Posterior cingulate gyrus (tissue), 11 donors: ENCODE measurements around the gene TNS1.

Experiments
- DNase-seq, 10 donors: peaks; one replicate each; pipeline versions ENCODE4 v3.0.0 to v3.0.0-alpha.2; 2020 to 2021; ENCODE audit warnings: mixed read lengths in 3 of 10
- intact Hi-C: fragments of 100-400 bp; cut with DNase I; formaldehyde crosslinking; loops from one replicate; pipeline ENCODE4 v1.15.1; 2023

Gene TNS1

GRCh38 chr2:217937446-217937845 lies 65.3 kb downstream of the TNS1 start:
- intact Hi-C loops: no loop called here
- DNase-seq: peak in 2 of 10 donors; percentile 9 to 55

GRCh38 chr2:217936952-217937351 lies 65.8 kb downstream of the TNS1 start:
- intact Hi-C loops: no loop called here
- peak in 3 of 10 donors; percentile 9 to 27 (median 15) for DNase-seq

GRCh38 chr2:217935901-217936684 lies 66.7 kb downstream of the TNS1 start:
- intact Hi-C loops: no loop called here
- DNase-seq: peak in 2 of 10 donors; percentile 22 to 63

- intact Hi-C loops: no loop called here
- DNase-seq: peak in 2 of 10 donors; percentile 49 to 68
Observed at GRCh38 chr2:217935235-217935879, 67.4 kb downstream of the TNS1 start.

DNA sequence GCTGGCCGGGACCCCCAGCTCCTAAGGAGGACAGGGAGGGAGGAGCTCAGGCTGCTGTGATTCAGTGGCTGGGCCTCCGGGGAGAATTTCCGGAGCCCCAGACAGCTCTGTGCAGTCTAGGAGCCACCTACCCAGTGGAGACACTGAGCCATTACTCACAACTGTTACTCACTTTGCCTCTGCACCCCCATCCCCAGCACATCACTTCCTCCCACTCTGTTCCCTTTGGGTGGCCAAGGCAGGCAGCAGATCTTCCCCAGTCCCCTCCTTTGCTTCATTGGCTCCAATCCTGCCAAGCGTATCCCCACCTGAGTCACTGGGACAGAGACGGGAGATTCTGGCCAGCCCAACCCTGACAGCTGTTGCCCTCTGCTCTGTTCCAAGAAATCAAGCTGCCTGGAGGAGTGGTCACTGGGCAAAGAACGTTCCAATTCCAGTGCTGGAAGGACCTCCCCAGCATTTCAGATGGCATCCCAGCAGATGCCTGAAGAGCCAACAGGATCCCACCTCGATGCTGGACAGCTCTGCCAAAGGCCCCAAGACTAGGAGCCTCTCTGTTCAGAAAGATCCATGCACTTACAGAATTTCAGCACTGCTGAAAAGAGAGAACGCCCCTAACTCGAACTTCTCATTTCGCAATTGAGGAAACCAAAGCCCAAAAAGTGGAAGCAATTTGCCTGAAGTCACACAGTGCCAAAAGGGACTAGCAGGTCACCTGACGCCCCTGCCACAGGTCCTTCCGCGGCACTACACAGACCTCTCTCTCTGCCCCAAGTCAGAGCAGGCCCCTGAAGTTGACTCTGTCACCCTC lies 68.3 kb downstream of the TNS1 start:
- intact Hi-C loops: no loop called here
- DNase-seq: peak in 6 of 10 donors; percentile 27 to 91 (median 67)

DNA sequence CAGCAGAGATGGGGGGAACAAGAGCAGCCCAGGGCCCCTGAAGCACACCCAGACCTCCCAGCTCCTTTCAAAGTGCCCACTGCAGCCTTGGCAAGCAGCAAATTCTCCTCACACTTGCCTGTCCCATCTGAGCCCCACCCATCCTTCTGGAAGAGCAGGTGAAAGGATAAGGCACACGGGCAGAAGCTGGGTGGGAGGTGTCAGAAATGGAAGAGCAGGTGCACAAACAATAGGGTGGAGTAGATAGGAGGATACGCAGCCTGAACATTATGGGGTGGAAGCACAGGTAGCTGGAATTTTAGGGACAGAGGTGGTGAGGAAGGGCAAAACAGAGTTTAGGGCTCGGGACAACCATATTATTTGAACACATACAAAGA lies 69.2 kb downstream of the TNS1 start:
- no peak for DNase-seq

DNA sequence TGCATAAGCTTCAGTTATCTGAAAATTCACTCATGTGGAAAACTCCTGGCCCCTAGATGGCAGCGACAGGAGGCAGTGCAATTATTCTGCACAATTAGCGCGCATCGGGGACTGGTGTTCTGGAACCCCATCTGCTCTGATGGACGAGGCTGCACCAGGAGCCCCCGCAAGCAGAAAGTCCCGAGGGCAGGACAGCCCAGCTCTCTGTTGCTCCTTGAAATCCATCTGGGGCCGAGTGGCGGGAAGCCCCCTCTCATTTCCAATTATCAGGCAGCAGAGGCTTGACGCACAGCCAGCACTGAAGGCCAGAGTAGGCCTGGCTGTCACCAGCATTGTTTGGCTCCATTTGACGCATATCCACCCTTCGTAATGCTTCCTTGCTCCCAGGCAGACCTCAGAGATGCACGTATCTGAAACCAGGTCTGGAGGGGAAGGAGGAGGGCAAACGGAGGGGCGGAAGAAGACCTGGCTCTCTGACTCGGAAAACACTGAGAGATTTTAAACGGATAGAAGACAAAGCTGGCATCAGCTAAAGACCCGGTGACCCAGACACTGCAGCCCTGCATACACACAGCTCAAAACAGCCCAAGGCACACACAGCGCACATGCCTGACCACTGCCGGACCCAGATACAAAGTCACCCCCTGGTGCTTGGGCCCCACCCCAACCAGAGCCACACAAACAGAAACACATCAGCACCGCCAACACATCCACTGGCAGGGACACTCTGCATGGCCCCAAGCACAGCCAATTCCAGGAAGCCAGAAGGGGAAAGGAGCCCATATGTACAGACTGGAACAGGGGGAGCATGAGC lies 69.8 kb downstream of the TNS1 start:
- DNase-seq: peak in 3 of 10 donors; percentile 29 to 84 (median 73)
- intact Hi-C loops: no loop called here

More for the DNA sequence above, 69.2 kb downstream of the TNS1 start:
- intact Hi-C loops: no loop called here

GRCh38 chr2:217931846-217932560 lies 70.8 kb downstream of the TNS1 start:
- DNase-seq: no peak

DNA sequence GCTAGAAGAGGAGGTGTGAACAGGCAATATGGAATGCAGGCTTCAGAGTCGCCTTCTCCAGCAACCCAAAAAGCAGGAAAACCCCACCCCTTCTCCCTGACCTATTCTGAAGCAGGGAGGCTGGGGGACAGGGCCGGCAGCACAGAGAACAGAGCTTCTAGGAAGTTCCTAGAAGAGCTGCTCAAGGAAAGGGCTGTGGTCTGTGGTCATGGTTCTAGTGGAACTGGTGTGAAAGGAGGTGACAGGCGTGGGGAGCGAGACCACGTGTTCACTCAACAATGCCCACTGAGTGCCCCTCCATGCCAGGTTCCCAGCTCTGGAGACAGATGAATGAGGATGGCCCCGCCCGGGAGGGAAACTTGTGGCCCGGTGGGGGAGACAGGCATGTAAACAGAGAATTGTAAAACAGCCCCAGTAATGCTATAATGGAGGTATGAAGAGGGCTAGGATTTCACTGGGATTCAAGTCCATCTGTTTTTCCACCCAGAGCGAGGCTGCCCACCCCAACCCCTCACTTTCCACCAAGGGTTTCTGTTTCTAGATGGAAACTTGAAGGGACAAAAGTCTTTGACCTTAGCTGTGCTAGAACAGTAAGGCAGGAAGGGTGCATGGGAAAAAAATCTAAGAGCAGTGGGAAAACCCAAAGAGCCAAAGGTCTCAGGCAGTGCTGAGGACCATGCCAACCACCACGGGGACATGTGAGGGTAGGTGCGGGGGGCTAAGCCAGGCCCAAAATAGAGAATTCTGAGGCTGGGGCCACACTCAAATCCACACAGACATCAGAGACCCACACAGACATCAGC lies 71.8 kb downstream of the TNS1 start:
- DNase-seq: peak in 2 of 10 donors; percentile 53 to 55

More at GRCh38 chr2:217931846-217932560, 70.8 kb downstream of the TNS1 start:
- intact Hi-C loops: no loop called here

GRCh38 chr2:217929757-217930707 lies 72.8 kb downstream of the TNS1 start:
- peak in 2 of 10 donors; percentile 22 to 72 for DNase-seq
- intact Hi-C loops: no loop called here

More for the DNA sequence above, 71.8 kb downstream of the TNS1 start:
- intact Hi-C loops: no loop called here

DNA sequence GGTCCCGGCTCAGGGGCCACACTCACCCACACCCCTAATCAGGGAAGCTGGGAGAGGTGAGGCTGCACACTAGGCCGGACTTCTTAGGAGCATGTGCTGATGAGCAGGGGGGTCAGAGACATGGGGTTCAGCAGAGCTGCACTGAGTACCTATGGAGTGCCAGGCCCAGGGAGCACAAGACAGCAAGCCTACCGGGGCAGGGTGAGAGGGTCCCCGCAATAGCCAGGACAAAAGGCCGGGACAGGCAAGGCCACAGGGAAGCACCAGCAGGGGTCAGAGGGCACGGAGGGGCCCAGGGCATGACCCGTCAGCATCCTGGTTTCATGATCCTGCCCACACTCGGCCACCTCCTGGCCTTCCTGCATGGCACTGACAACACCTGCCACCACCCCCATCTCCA lies 73.5 kb downstream of the TNS1 start:
- intact Hi-C loops: no loop called here

DNA sequence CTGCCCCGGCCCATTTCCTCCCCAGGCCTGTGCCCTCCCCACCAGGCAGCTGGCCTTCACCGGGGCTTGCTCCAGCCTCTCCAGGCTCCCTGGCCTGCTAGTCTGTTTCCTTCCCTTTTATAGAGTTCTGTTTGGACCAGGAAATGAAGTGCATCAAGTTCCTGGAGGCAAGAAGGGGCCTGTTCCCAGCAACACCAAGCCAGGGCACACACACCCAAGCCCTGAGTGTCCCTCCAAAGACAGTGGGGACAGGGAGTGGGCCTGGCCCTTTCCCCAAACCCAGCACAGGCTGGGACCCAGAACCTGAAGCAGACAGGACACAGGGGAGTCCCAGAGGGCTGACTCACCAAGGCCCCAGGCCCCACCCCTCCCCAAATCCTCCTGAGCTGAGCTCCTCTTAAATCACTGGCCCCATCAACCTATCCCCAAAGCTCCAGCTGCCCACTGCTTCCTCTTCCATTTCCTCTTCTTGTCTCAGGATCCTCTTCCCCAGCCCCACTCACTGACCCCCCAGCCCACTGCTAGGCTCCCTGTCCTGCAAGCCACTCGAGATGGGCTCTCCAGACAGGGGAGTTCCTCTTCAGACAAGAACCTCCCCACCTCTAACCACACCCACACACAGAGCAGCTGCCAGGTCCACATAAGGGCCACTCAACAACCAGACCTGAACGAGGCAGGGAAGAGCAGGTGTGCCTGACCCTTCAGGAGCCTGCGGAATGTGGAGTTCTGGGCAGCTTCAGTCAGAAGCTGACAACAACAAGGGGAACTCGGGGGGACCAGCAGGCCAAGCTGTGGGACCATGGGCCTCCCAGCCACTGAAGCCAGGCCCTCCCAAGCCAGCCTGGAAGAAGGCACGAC lies 74.2 kb downstream of the TNS1 start:
- intact Hi-C loops: no loop called here
- peak in 2 of 10 donors; percentile 55 to 65 for DNase-seq

More for the DNA sequence above, 73.5 kb downstream of the TNS1 start:
- peak in 2 of 10 donors; percentile 76 to 79 for DNase-seq

DNA sequence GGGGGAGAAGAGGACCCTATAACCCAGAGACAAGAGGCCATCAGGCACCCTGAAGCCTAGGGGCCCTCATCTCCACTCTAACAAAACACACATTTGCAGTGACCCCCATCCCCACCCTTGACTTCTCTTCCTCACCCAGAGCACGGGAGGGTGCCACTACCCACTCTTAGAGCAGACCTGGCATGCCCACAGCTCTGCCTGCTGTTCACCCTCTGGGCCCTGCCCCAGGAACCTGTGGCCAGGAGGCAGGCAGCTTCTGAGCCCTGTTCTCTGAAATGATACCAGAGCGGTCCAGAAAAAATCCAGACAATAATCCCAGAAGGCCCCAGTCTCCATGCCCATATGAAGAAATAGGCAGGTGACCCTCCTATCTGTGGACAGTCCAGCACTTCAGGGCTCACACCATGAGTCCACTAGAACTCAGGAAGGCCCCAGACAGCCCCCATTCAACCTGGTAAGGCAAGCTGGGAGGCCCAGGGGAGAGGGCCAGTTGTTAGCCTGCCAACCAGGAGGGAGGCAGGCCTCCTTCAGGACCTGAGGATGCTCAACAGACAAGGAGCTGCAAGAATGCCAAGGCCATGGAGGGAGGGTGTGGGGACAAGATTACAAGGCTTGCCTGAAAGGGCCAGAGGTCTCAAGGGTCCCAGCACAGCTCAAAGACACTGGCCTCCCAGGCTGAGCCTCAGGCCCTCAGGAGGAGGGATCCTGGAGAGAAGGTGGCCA lies 75.0 kb downstream of the TNS1 start:
- peak in 2 of 10 donors; percentile 57 for DNase-seq
- intact Hi-C loops: no loop called here

DNA sequence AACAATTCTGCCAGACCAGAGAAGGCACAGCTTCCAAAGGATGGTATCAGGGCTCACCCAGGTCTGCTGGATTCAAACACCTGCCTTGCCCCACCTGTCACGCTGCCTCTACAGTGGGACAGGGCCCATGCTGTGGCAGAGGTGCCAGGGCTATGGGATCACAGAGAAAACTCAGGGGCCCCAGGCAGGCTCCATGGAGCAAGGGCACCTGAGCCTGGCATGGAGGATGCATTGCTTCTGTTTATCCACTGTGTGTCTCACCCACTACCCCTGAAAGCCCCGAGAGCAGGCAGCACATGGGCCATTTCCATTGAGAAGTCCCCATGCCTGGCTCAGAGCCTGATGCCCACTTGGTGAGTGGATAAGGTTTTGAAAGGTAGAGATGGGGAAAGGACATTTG lies 76.0 kb downstream of the TNS1 start:
- peak in 2 of 10 donors; percentile 52 to 57 for DNase-seq
- intact Hi-C loops: no loop called here

DNA sequence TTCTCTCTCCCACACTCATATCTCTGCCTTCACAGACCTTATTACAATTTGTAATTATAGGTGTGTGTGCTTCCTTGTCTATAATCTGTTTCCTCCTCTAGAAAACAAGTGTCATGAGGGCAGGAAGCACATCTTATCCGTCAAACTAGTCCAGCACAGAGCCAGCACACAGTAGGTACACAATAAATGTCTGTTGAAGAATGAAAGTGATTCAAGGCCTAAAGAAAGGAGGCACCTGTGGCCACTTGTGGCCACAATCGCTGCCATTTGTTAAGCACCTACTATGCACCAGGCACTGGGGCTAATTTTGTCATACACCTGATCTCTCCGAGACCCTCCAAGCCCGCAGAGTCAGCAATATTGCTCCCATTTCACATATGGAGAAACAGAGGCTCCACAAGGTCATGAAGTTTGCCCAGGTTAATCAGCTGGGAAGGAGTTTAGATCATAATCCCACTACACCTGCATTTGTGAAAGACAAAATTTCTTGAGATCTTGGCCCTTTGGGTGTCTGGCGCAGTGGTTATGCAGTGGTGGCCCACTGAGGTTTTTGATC lies 78.4 kb downstream of the TNS1 start:
- intact Hi-C loops: no loop called here
- DNase-seq: peak in 1 of 10 donors; percentile 12
